LNCAP (cell line): ENCODE data around the gene GALNT15.

Experiments
- TF ChIP-seq, protein P1 (sequence below): fragments of 450-650 bp; IDR thresholded peaks from 2 replicates; pipeline ENCODE4 v1.5.1; 2017; ENCODE audit warnings: mild to moderate bottlenecking

The GALNT15 gene

DNA sequence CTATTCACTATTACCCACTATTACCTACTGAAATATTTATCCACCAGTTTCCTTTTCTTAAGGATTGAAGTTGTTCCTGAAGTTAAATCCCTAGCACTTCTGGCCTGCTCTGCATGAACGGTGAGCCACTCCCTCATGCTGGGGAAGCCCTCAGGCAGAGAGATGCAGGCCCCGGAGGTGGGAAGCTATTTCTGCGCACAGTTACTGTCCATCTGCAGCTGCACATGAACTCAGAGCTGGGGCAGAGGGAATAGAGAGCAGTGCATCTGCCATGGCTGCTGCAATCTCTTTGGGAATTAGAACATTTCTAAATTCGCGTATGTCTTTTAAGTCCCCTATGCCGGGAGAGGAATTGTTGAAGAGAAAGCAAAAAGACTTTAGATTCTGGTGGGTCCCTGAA lies 6.3 kb upstream of the GALNT15 start:
- TF ChIP-seq, protein P1, sequence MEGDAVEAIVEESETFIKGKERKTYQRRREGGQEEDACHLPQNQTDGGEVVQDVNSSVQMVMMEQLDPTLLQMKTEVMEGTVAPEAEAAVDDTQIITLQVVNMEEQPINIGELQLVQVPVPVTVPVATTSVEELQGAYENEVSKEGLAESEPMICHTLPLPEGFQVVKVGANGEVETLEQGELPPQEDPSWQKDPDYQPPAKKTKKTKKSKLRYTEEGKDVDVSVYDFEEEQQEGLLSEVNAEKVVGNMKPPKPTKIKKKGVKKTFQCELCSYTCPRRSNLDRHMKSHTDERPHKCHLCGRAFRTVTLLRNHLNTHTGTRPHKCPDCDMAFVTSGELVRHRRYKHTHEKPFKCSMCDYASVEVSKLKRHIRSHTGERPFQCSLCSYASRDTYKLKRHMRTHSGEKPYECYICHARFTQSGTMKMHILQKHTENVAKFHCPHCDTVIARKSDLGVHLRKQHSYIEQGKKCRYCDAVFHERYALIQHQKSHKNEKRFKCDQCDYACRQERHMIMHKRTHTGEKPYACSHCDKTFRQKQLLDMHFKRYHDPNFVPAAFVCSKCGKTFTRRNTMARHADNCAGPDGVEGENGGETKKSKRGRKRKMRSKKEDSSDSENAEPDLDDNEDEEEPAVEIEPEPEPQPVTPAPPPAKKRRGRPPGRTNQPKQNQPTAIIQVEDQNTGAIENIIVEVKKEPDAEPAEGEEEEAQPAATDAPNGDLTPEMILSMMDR: no peak

DNA sequence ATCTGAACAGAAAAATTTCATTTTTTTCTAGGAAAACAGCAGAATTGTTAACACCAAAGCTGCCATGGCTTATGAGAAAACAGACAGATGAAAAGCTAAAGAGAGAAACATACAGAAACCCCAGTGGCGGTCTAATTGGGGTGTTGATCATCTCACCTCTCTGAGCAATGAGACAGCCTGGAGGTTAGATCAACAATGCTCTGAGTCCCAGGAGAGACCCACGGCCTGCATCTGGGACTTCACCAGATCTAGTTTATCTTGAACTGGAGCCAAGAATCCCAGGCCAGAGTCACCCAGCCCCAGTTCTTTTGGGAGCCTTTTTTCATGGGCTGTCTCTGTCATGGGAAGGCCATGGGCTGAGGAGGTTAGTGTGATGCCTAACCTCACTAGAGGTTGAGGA lies 3.5 kb upstream of the GALNT15 start:
- TF ChIP-seq, protein P1: no peak

DNA sequence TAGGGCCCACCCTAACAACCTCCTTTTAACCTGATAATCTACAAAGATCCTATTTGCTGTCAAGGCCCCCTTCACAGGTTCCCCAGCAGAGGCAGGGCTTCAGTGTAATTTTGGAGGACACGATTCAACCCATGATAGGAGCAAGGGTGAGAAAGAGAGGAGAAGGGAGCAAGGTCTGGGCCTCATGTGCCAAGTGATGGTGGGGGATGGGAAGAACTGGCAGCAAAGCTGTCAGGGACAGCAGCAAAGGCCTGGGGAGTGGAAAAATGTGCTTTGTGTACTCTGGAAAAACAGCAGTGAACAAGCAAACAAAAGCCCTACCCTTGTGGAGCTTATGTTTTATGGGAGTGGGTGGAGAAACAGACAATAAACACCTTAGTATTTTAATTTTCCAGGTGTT lies 2.7 kb upstream of the GALNT15 start:
- TF ChIP-seq, protein P1: no peak

DNA sequence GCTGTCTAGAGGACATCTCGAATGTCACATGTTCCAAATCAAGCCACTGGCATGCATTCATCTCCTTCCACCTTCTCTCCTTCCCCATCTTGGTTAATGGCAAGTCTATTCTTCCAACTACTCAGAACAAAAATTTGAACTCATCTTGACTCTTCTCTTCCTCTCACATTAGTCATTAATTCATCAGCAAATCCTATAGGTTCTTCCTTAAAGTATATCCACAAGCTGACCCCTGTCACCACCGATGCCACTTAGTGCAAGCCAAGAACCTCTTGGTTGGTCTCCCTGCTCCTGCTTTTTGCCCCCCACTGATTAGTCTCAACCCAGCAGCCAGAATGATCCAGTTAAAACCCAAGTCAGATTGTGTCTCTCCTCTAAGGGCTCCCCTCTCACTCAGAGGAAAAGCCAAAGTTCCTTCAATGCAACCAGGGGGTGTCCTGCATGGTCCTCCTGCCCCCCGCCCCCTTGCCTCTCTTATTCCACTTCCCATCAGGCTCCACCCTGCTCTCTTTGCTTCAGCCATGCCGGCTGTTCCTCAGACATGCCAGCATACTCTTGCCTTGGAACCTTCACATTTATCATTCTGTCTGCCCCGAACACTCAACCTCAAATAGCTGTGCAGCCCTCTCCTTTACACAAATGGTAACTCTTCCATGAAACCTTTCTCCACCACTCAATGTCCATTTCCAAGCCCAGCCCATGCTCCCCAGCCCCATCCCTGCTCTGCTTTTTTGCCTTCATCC lies 1.0 kb upstream of the GALNT15 start:
- TF ChIP-seq, protein P1: no peak

DNA sequence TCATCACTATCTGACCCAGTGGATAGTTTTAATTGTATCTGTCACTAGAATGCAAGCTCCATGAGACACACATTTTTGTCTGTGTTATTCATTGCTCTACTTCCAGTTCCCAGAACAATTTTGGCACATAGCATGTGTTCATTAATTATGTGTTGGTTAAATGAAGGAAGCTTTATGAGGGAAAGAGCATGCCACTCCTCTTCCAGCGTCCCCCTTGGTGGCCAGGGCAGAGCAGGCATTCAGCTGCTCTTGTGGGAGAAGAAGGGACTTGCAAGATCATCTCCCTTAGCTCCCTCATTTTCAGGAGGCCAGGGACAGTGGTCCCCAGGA lies 489 bp upstream of the GALNT15 start:
- TF ChIP-seq, protein P1: no peak

DNA sequence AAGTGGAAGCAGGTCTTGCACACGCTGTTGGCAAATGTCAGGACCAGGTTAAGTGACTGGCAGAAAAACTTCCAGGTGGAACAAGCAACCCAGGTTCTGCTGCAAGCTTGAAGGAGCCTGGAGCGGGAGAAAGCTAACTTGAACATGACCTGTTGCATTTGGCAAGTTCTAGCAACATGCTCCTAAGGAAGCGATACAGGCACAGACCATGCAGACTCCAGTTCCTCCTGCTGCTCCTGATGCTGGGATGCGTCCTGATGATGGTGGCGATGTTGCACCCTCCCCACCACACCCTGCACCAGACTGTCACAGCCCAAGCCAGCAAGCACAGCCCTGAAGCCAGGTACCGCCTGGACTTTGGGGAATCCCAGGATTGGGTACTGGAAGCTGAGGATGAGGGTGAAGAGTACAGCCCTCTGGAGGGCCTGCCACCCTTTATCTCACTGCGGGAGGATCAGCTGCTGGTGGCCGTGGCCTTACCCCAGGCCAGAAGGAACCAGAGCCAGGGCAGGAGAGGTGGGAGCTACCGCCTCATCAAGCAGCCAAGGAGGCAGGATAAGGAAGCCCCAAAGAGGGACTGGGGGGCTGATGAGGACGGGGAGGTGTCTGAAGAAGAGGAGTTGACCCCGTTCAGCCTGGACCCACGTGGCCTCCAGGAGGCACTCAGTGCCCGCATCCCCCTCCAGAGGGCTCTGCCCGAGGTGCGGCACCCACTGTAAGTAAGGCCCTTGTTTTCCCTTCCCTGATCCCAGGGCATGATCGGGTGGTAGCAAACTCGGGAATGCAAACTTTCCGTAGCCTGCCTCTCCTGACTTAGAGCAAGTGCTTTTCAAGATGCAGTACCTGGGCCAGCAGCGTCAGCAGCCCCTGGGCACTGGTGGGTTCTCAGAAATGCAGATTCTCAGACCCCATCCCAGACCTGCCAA lies 759 bp downstream of the GALNT15 start:
- TF ChIP-seq, protein P1: no peak

DNA sequence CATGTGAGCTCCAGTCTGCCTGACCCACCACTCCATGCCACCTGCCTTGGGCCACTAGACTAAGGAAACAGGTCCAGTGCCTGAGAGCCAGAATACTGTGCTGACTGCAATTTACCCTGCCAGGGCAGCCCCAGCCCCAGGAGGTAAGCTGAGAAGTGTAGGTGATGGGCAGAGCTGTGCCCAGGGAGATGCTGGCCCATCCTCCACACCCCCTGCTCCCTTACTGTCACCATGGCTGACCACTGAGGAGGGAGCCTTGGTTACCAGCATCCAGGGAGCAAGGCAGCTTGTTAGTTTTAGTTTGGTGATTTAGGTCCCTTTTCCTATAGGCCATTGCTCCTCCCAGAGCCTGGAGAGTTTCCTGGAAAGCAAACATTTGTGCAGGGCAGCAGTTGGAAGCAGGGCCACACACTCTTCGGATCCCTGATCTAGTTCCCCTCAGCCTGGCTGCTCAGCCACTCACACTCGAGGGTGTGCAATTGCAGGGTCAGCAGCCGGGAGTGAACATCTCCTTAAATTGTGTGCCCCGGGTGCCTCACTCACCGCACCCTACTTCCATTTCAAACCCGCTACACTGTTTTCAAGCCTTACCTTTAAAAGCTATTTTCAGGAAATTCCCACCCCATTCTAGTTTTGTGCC lies 2.0 kb downstream of the GALNT15 start:
- TF ChIP-seq, protein P1: no peak
